H9 (cell line): ENCODE data around the gene LRRFIP1. TPM values are rescaled to one million over a fixed set of nuclear protein-coding genes. Genes with fewer than 3 reads are reported as not detected.

Experiments
- DNase-seq: peaks from one replicate; pipeline ENCODE4 v3.0.0-alpha.2; 2017
- H2AFZ ChIP-seq: one replicate; pipeline ENCODE4 v1.6.1; 2013; ENCODE audit warnings: mild to moderate bottlenecking, low read length, control low read depth, moderate library complexity
- H2AK5ac ChIP-seq: 2 replicates; pipeline ENCODE4 v1.6.1; 2013; ENCODE audit warnings: low read length, control low read depth, mixed read lengths; ENCODE audit not compliant: insufficient read length
- H2BK120ac ChIP-seq: one replicate; pipeline ENCODE4 v1.6.1; 2013; ENCODE audit warnings: low read depth, mild to moderate bottlenecking, low read length, control low read depth, inconsistent platforms; ENCODE audit not compliant: poor library complexity, severe bottlenecking
- H2BK12ac ChIP-seq: 2 replicates; pipeline ENCODE4 v1.6.1; 2013; ENCODE audit warnings: low read length, control low read depth, mixed read lengths, low read depth; ENCODE audit not compliant: insufficient read length
- H2BK15ac ChIP-seq: 2 replicates; pipeline ENCODE4 v1.6.1; 2013; ENCODE audit warnings: low read depth, low read length, control low read depth
- H2BK20ac ChIP-seq: one replicate; pipeline ENCODE4 v1.6.1; 2013; ENCODE audit warnings: low read depth, mild to moderate bottlenecking, low read length, control low read depth, inconsistent platforms; ENCODE audit not compliant: poor library complexity, severe bottlenecking
- H2BK5ac ChIP-seq: 2 replicates; pipeline ENCODE4 v1.6.1; 2013; ENCODE audit warnings: low read length, control low read depth, mixed read lengths; ENCODE audit not compliant: insufficient read length
- H3K14ac ChIP-seq: 2 replicates; pipeline ENCODE4 v1.6.1; 2013; ENCODE audit warnings: low read length, control low read depth; ENCODE audit not compliant: insufficient read depth
- H3K18ac ChIP-seq: 2 replicates; pipeline ENCODE4 v1.6.1; 2013; ENCODE audit warnings: low read depth, mild to moderate bottlenecking, mixed read lengths, low read length, control low read depth; ENCODE audit not compliant: insufficient read length
- H3K23ac ChIP-seq: 2 replicates; pipeline ENCODE4 v1.6.1; 2013; ENCODE audit warnings: low read length, control low read depth, mixed read lengths, low read depth; ENCODE audit not compliant: insufficient read length
- H3K23me2 ChIP-seq: 2 replicates; pipeline ENCODE4 v1.6.1; 2013; ENCODE audit warnings: low read depth, mild to moderate bottlenecking, mixed read lengths, low read length, control low read depth; ENCODE audit not compliant: insufficient read length, poor library complexity, severe bottlenecking
- H3K27ac ChIP-seq: 2 replicates; pipeline ENCODE4 v1.5.1; 2013; ENCODE audit warnings: low read length, control low read depth, mixed read lengths, low read depth; ENCODE audit not compliant: insufficient read length
- H3K27me3 ChIP-seq: 2 replicates; pipeline ENCODE4 v1.6.1; 2013; ENCODE audit warnings: low read length, control low read depth, inconsistent platforms; ENCODE audit not compliant: insufficient read depth
- H3K4ac ChIP-seq: 2 replicates; pipeline ENCODE4 v1.6.1; 2013; ENCODE audit warnings: low read depth, mild to moderate bottlenecking, control low read depth, inconsistent platforms, low read length, moderate library complexity
- H3K4me1 ChIP-seq: 2 replicates; pipeline ENCODE4 v1.6.1; 2013; ENCODE audit warnings: low read length, control low read depth, inconsistent platforms; ENCODE audit not compliant: insufficient read depth
- H3K4me2 ChIP-seq: 2 replicates; pipeline ENCODE4 v1.6.1; 2013; ENCODE audit warnings: low read length, control low read depth, mixed read lengths; ENCODE audit not compliant: insufficient read length, insufficient read depth
- H3K56ac ChIP-seq: 2 replicates; pipeline ENCODE4 v1.6.1; 2013; ENCODE audit warnings: low read depth, mild to moderate bottlenecking, mixed read lengths, low read length, control low read depth; ENCODE audit not compliant: insufficient read length
- H3K79me1 ChIP-seq: 2 replicates; pipeline ENCODE4 v1.6.1; 2013; ENCODE audit warnings: low read depth, mild to moderate bottlenecking, moderate library complexity, low read length, control low read depth, inconsistent platforms; ENCODE audit not compliant: insufficient read depth, poor library complexity, severe bottlenecking
- H3K79me2 ChIP-seq: 2 replicates; pipeline ENCODE4 v1.6.1; 2013; ENCODE audit warnings: low read length, control low read depth, inconsistent platforms; ENCODE audit not compliant: insufficient read depth
- H3K9ac ChIP-seq: 2 replicates; pipeline ENCODE4 v1.6.1; 2013; ENCODE audit warnings: low read length, control low read depth, mixed read lengths; ENCODE audit not compliant: insufficient read length; ENCODE audit errors: extremely low read depth
- H3K9me3 ChIP-seq: one replicate; pipeline ENCODE4 v1.6.1; 2013; ENCODE audit warnings: low read depth, low read length, inconsistent platforms; ENCODE audit not compliant: control insufficient read depth
- H3T11ph ChIP-seq: one replicate; pipeline ENCODE4 v1.6.1; 2013; ENCODE audit warnings: mild to moderate bottlenecking, low read length, control low read depth, inconsistent platforms
- H4K20me1 ChIP-seq: one replicate; pipeline ENCODE4 v1.6.1; 2013; ENCODE audit not compliant: control insufficient read depth, insufficient read length, insufficient read depth
- H4K5ac ChIP-seq: 2 replicates; pipeline ENCODE4 v1.6.1; 2013; ENCODE audit warnings: low read depth, mild to moderate bottlenecking, mixed read lengths, low read length, control low read depth; ENCODE audit not compliant: insufficient read length
- H4K8ac ChIP-seq: replicated peaks from 2 replicates; pipeline ENCODE4 v1.6.1; 2013; ENCODE audit warnings: low read length, control low read depth, mixed read lengths, low read depth; ENCODE audit not compliant: insufficient read length
- H4K91ac ChIP-seq: 2 replicates; pipeline ENCODE4 v1.6.1; 2013; ENCODE audit warnings: low read depth, mild to moderate bottlenecking, moderate library complexity, mixed read lengths, low read length, control low read depth; ENCODE audit not compliant: insufficient read length
- H3K27ac Mint-ChIP-seq, 3 experiments: 2 replicates in 2 of 3; 3 replicates in 1 of 3; pipeline ENCODE4 v1.8.0; 2020 to 2021; ENCODE audit warnings: mixed read lengths in 3 of 3, mild to moderate bottlenecking in 1 of 3, moderate library complexity in 1 of 3
- H3K27me3 Mint-ChIP-seq: 2 replicates; pipeline ENCODE4 v1.8.0; 2021; ENCODE audit warnings: low read depth, mild to moderate bottlenecking, moderate library complexity, mixed read lengths
- H3K36me3 Mint-ChIP-seq, 3 experiments: 2 replicates in 2 of 3; 3 replicates in 1 of 3; pipeline ENCODE4 v1.8.0; 2020 to 2021; ENCODE audit warnings: low read depth in 3 of 3, mixed read lengths in 3 of 3; ENCODE audit not compliant: insufficient read depth in 1 of 3
- H3K4me1 Mint-ChIP-seq, 2 experiments: 2 replicates each; pipeline ENCODE4 v1.8.0; 2020; ENCODE audit warnings: mixed read lengths in 2 of 2
- H3K4me3 Mint-ChIP-seq, 2 experiments: 2 replicates in 1 of 2; 3 replicates in 1 of 2; pipeline ENCODE4 v1.8.0; 2020 to 2021; ENCODE audit warnings: mild to moderate bottlenecking in 2 of 2, mixed read lengths in 2 of 2, moderate library complexity in 1 of 2
- H3K9me3 Mint-ChIP-seq, 2 experiments: 2 replicates in 1 of 2; 3 replicates in 1 of 2; pipeline ENCODE4 v1.8.0; 2020; ENCODE audit warnings: mild to moderate bottlenecking in 2 of 2, mixed read lengths in 2 of 2, moderate library complexity in 1 of 2
- WGBS: extraction: QIAGEN DNeasy Blood & Tissue Kit; methylation state at CpG from one replicate; pipeline ENCODE4 v1.1.7; 2013; ENCODE audit warnings: missing lambda C conversion rate, low lambda C conversion rate, mixed read lengths; ENCODE audit not compliant: insufficient read length; ENCODE audit errors: extremely low coverage; 5-methylcytosine and 5-hydroxymethylcytosine counted together
- total RNA-seq: library from RNA; stranded (reverse); gene quantifications from 2 replicates; pipeline ENCODE4 v1.2.1, GENCODE V29; 2021
- TF ChIP-seq, protein P1 (sequence below): fragments of 200-600 bp; sonication (generic); conservative IDR thresholded peaks from 3 replicates; pipeline ENCODE4 v1.8.0; 2021; ENCODE audit warnings: antibody characterized with exemption, mild to moderate bottlenecking

Gene LRRFIP1
- total RNA-seq, 1 experiment from 2014 or later: 38.5 TPM

DNA sequence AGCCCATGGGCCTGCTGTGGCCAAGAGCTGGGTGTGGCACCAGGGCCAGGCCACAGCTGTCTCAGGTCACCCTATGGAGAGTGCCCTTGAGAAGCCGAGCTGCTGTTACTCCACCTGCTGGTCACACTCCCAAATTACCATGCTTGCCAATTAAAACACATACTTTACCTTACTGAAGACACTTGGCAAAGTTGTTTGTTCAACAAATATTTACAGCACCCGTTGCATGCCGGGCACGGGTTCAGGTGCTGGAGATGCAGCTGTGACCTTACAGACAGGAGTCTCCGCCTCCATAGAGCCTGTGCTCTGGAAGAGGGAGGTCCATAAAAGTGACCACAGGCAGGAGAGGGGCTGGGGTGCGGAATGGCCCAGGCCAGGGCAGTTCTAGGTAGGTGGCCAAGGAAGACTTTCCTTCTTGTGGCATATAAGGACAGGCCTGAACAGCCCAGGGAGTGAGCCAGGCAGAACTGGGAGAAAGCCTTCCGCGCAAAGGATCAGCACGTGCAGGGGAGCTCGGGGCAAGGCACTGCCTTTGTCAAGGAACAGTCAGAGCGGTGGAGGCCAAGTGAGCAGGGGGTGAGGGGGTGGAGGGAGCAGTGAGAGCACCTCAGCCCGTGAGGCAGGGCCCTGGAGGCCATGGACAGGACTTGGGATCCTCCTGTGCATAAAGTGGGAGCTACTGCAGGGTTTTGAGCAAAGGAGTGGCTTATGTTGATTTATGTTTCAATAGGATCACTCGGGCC, 147.6 kb downstream of the LRRFIP1 start:
- peaks cover 30 to 38% (median 34%) of the 10 kb centered on the region in 3 experiments for H3K36me3 Mint-ChIP-seq
- Histone ChIP-seq H2BK12ac (no peak overlapping the region), H2BK5ac (no peak overlapping the region), H3K4ac (no peak overlapping the region), H2BK120ac (no peak overlapping the region), H3K27me3 (no peaks in the 10 kb centered on the region), H3K18ac (no peak overlapping the region), H3K27ac (no peak overlapping the region), H3T11ph (no peak overlapping the region), H3K79me1 (no peaks in the 10 kb centered on the region), H4K20me1 (no peaks in the 10 kb centered on the region), H3K56ac (no peak overlapping the region), H4K8ac (no peak overlapping the region), H3K23ac (no peak overlapping the region), H3K9ac (no peak overlapping the region), H4K91ac (no peak overlapping the region), H3K14ac (no peak overlapping the region), H3K4me2 (no peak overlapping the region), H3K4me1 (no peaks in the 10 kb centered on the region), H2AK5ac (no peak overlapping the region), H4K5ac (no peak overlapping the region), H2BK20ac (no peak overlapping the region), H3K23me2 (no peaks in the 10 kb centered on the region), H3K9me3 (no peaks in the 10 kb centered on the region), H3K79me2 (no peaks in the 10 kb centered on the region), H2BK15ac (no peak overlapping the region), H2AFZ (no peak overlapping the region)
- peak overlapping the region; percentile 79 to 82 (median 80); a peak in 2 of 7 replicates for H3K27ac Mint-ChIP-seq
- no peaks in the 10 kb centered on the region for H3K27me3 Mint-ChIP-seq
- peak; percentile 70 for DNase-seq
- H3K9me3 Mint-ChIP-seq: peaks cover 0 to 3% of the 10 kb centered on the region in 2 experiments; a peak in 2 of 5 replicates
- peaks cover 0 to 10% of the 10 kb centered on the region in 2 experiments; a peak in 2 of 4 replicates for H3K4me1 Mint-ChIP-seq
- no peak overlapping the region for H3K4me3 Mint-ChIP-seq
- TF ChIP-seq, protein P1, sequence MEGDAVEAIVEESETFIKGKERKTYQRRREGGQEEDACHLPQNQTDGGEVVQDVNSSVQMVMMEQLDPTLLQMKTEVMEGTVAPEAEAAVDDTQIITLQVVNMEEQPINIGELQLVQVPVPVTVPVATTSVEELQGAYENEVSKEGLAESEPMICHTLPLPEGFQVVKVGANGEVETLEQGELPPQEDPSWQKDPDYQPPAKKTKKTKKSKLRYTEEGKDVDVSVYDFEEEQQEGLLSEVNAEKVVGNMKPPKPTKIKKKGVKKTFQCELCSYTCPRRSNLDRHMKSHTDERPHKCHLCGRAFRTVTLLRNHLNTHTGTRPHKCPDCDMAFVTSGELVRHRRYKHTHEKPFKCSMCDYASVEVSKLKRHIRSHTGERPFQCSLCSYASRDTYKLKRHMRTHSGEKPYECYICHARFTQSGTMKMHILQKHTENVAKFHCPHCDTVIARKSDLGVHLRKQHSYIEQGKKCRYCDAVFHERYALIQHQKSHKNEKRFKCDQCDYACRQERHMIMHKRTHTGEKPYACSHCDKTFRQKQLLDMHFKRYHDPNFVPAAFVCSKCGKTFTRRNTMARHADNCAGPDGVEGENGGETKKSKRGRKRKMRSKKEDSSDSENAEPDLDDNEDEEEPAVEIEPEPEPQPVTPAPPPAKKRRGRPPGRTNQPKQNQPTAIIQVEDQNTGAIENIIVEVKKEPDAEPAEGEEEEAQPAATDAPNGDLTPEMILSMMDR: peak; percentile 79
- WGBS: no CpG with 5 or more reads among the region's 13 CpGs
